Measurements from ENCODE around the gene CYYR1. TPM values are rescaled to one million over a fixed set of nuclear protein-coding genes. Genes with fewer than 3 reads are reported as not detected.

The CYYR1 gene
- 1 to 10 TPM; 4.0 to 4.2 TPM for polyA plus RNA-seq

GRCh38 chr21:26572702-26573381 is at the start of gene CYYR1:
Gene CYYR1 (minus strand): TSS chr21:26573286. CDS start chr21:26572940, 346 bp downstream.
- H3K27me3 ChIP-seq (ENCODE audit: control insufficient read depth in 1 of 2, insufficient read depth in 2 of 2, low read length in 2 of 2) = peaks cover 0 to 2% of the 10 kb centered on the region in 2 donors
- WGBS, 2 donors = 3 to 6% methylated on average over 48 to 58 of the region's 58 CpGs
- peaks cover 0 to 3% of the 10 kb centered on the region in 2 donors for H3K9me3 ChIP-seq (ENCODE audit: control insufficient read depth in 2 of 2, insufficient read depth in 1 of 2, low read depth in 1 of 2, low read length in 1 of 2)
- no peaks in the 10 kb centered on the region for H3K36me3 ChIP-seq (ENCODE audit: control insufficient read depth in 2 of 2, insufficient read depth in 2 of 2, low read length in 1 of 2)
- peak within 1 kb of the TSS; percentile 62 to 63 for H3K4me3 ChIP-seq (ENCODE audit: low read depth in 1 of 2, low read length in 2 of 2)
- peak within 1 kb of the TSS; percentile 16 to 63 for H3K27ac ChIP-seq (ENCODE audit: low read depth in 2 of 2, low read length in 1 of 2)
- peaks cover 0 to 6% of the 10 kb centered on the region in 2 donors for H3K4me1 ChIP-seq (ENCODE audit: control insufficient read depth in 2 of 2, insufficient read depth in 2 of 2, low read length in 1 of 2)

GRCh38 chr21:26617176-26617575 is 44.1 kb upstream of the CYYR1 start:
- no peak overlapping the region for H3K27ac ChIP-seq (ENCODE audit: low read depth in 2 of 2, low read length in 1 of 2)
- H3K9me3 ChIP-seq (ENCODE audit: control insufficient read depth in 2 of 2, insufficient read depth in 1 of 2, low read depth in 1 of 2, low read length in 1 of 2) = no peaks in the 10 kb centered on the region
- no peak overlapping the region for H3K4me3 ChIP-seq (ENCODE audit: low read depth in 1 of 2, low read length in 2 of 2)
- H3K27me3 ChIP-seq (ENCODE audit: control insufficient read depth in 1 of 2, insufficient read depth in 2 of 2, low read length in 2 of 2) = no peaks in the 10 kb centered on the region
- 37 to 47% methylated on average over 1 of the region's 1 CpG for WGBS, 2 donors
- H3K36me3 ChIP-seq (ENCODE audit: control insufficient read depth in 2 of 2, insufficient read depth in 2 of 2, low read length in 1 of 2) = no peaks in the 10 kb centered on the region
- no peaks in the 10 kb centered on the region for H3K4me1 ChIP-seq (ENCODE audit: control insufficient read depth in 2 of 2, insufficient read depth in 2 of 2, low read length in 1 of 2)

GRCh38 chr21:26614251-26614650 is 41.2 kb upstream of the CYYR1 start:
- no peaks in the 10 kb centered on the region for H3K27me3 ChIP-seq (ENCODE audit: control insufficient read depth in 1 of 2, insufficient read depth in 2 of 2, low read length in 2 of 2)
- H3K4me1 ChIP-seq (ENCODE audit: control insufficient read depth in 2 of 2, insufficient read depth in 2 of 2, low read length in 1 of 2) = no peaks in the 10 kb centered on the region
- H3K9me3 ChIP-seq (ENCODE audit: control insufficient read depth in 2 of 2, insufficient read depth in 1 of 2, low read depth in 1 of 2, low read length in 1 of 2) = no peaks in the 10 kb centered on the region
- H3K36me3 ChIP-seq (ENCODE audit: control insufficient read depth in 2 of 2, insufficient read depth in 2 of 2, low read length in 1 of 2) = no peaks in the 10 kb centered on the region
- WGBS, 2 donors = 94 to 98% methylated on average over 1 of the region's 1 CpG
- H3K4me3 ChIP-seq (ENCODE audit: low read depth in 1 of 2, low read length in 2 of 2) = no peak overlapping the region
- no peak overlapping the region for H3K27ac ChIP-seq (ENCODE audit: low read depth in 2 of 2, low read length in 1 of 2)

GRCh38 chr21:26599261-26599660 is 26.2 kb upstream of the CYYR1 start:
- no peaks in the 10 kb centered on the region for H3K4me1 ChIP-seq (ENCODE audit: control insufficient read depth in 2 of 2, insufficient read depth in 2 of 2, low read length in 1 of 2)
- no peak overlapping the region for H3K27ac ChIP-seq (ENCODE audit: low read depth in 2 of 2, low read length in 1 of 2)
- no peak overlapping the region for H3K4me3 ChIP-seq (ENCODE audit: low read depth in 1 of 2, low read length in 2 of 2)
- H3K9me3 ChIP-seq (ENCODE audit: control insufficient read depth in 2 of 2, insufficient read depth in 1 of 2, low read depth in 1 of 2, low read length in 1 of 2) = no peaks in the 10 kb centered on the region
- H3K27me3 ChIP-seq (ENCODE audit: control insufficient read depth in 1 of 2, insufficient read depth in 2 of 2, low read length in 2 of 2) = no peaks in the 10 kb centered on the region
- WGBS, 2 donors = 79 to 87% methylated on average over 1 of the region's 1 CpG
- no peaks in the 10 kb centered on the region for H3K36me3 ChIP-seq (ENCODE audit: control insufficient read depth in 2 of 2, insufficient read depth in 2 of 2, low read length in 1 of 2)

GRCh38 chr21:26597981-26598380 is 24.9 kb upstream of the CYYR1 start:
- Histone ChIP-seq H3K36me3 (ENCODE audit: control insufficient read depth in 2 of 2, insufficient read depth in 2 of 2, low read length in 1 of 2) (no peaks in the 10 kb centered on the region), H3K9me3 (ENCODE audit: control insufficient read depth in 2 of 2, insufficient read depth in 1 of 2, low read depth in 1 of 2, low read length in 1 of 2) (no peaks in the 10 kb centered on the region), H3K27ac (ENCODE audit: low read depth in 2 of 2, low read length in 1 of 2) (no peak overlapping the region), H3K27me3 (ENCODE audit: control insufficient read depth in 1 of 2, insufficient read depth in 2 of 2, low read length in 2 of 2) (no peaks in the 10 kb centered on the region), H3K4me1 (ENCODE audit: control insufficient read depth in 2 of 2, insufficient read depth in 2 of 2, low read length in 1 of 2) (no peaks in the 10 kb centered on the region), H3K4me3 (ENCODE audit: low read depth in 1 of 2, low read length in 2 of 2) (no peak overlapping the region)
- 43 to 48% methylated on average over 2 of the region's 2 CpGs for WGBS, 2 donors

GRCh38 chr21:26597031-26597430 is 23.9 kb upstream of the CYYR1 start:
- no peak overlapping the region for H3K4me3 ChIP-seq (ENCODE audit: low read depth in 1 of 2, low read length in 2 of 2)
- WGBS, 2 donors = 65 to 68% methylated on average over 3 of the region's 3 CpGs
- no peaks in the 10 kb centered on the region for H3K36me3 ChIP-seq (ENCODE audit: control insufficient read depth in 2 of 2, insufficient read depth in 2 of 2, low read length in 1 of 2)
- no peaks in the 10 kb centered on the region for H3K9me3 ChIP-seq (ENCODE audit: control insufficient read depth in 2 of 2, insufficient read depth in 1 of 2, low read depth in 1 of 2, low read length in 1 of 2)
- H3K27me3 ChIP-seq (ENCODE audit: control insufficient read depth in 1 of 2, insufficient read depth in 2 of 2, low read length in 2 of 2) = no peaks in the 10 kb centered on the region
- H3K27ac ChIP-seq (ENCODE audit: low read depth in 2 of 2, low read length in 1 of 2) = no peak overlapping the region
- no peaks in the 10 kb centered on the region for H3K4me1 ChIP-seq (ENCODE audit: control insufficient read depth in 2 of 2, insufficient read depth in 2 of 2, low read length in 1 of 2)

- no peaks in the 10 kb centered on the region for H3K36me3 ChIP-seq (ENCODE audit: control insufficient read depth in 2 of 2, insufficient read depth in 2 of 2, low read length in 1 of 2)
- WGBS, 2 donors = 93% methylated on average over 7 of the region's 7 CpGs
- H3K4me1 ChIP-seq (ENCODE audit: control insufficient read depth in 2 of 2, insufficient read depth in 2 of 2, low read length in 1 of 2) = no peaks in the 10 kb centered on the region
- H3K27me3 ChIP-seq (ENCODE audit: control insufficient read depth in 1 of 2, insufficient read depth in 2 of 2, low read length in 2 of 2) = no peaks in the 10 kb centered on the region
- no peaks in the 10 kb centered on the region for H3K9me3 ChIP-seq (ENCODE audit: control insufficient read depth in 2 of 2, insufficient read depth in 1 of 2, low read depth in 1 of 2, low read length in 1 of 2)
- no peak overlapping the region for H3K27ac ChIP-seq (ENCODE audit: low read depth in 2 of 2, low read length in 1 of 2)
- H3K4me3 ChIP-seq (ENCODE audit: low read depth in 1 of 2, low read length in 2 of 2) = no peak overlapping the region
Observed at GRCh38 chr21:26595971-26596370, 22.9 kb upstream of the CYYR1 start.

GRCh38 chr21:26593800-26594199 is 20.7 kb upstream of the CYYR1 start:
- H3K27ac ChIP-seq (ENCODE audit: low read depth in 2 of 2, low read length in 1 of 2) = no peak overlapping the region
- 48 to 63% methylated on average over 1 of the region's 1 CpG for WGBS, 2 donors
- no peaks in the 10 kb centered on the region for H3K9me3 ChIP-seq (ENCODE audit: control insufficient read depth in 2 of 2, insufficient read depth in 1 of 2, low read depth in 1 of 2, low read length in 1 of 2)
- no peaks in the 10 kb centered on the region for H3K4me1 ChIP-seq (ENCODE audit: control insufficient read depth in 2 of 2, insufficient read depth in 2 of 2, low read length in 1 of 2)
- H3K27me3 ChIP-seq (ENCODE audit: control insufficient read depth in 1 of 2, insufficient read depth in 2 of 2, low read length in 2 of 2) = no peaks in the 10 kb centered on the region
- H3K36me3 ChIP-seq (ENCODE audit: control insufficient read depth in 2 of 2, insufficient read depth in 2 of 2, low read length in 1 of 2) = no peaks in the 10 kb centered on the region
- no peak overlapping the region for H3K4me3 ChIP-seq (ENCODE audit: low read depth in 1 of 2, low read length in 2 of 2)

- Histone ChIP-seq H3K4me1 (ENCODE audit: control insufficient read depth in 2 of 2, insufficient read depth in 2 of 2, low read length in 1 of 2) (no peaks in the 10 kb centered on the region), H3K27me3 (ENCODE audit: control insufficient read depth in 1 of 2, insufficient read depth in 2 of 2, low read length in 2 of 2) (no peaks in the 10 kb centered on the region), H3K27ac (ENCODE audit: low read depth in 2 of 2, low read length in 1 of 2) (no peak overlapping the region), H3K4me3 (ENCODE audit: low read depth in 1 of 2, low read length in 2 of 2) (no peak overlapping the region), H3K36me3 (ENCODE audit: control insufficient read depth in 2 of 2, insufficient read depth in 2 of 2, low read length in 1 of 2) (no peaks in the 10 kb centered on the region), H3K9me3 (ENCODE audit: control insufficient read depth in 2 of 2, insufficient read depth in 1 of 2, low read depth in 1 of 2, low read length in 1 of 2) (no peaks in the 10 kb centered on the region)
- 77 to 82% methylated on average over 5 of the region's 5 CpGs for WGBS, 2 donors
Observed at GRCh38 chr21:26591543-26591942, 18.5 kb upstream of the CYYR1 start.

GRCh38 chr21:26588446-26588845 is 15.4 kb upstream of the CYYR1 start:
- no peaks in the 10 kb centered on the region for H3K4me1 ChIP-seq (ENCODE audit: control insufficient read depth in 2 of 2, insufficient read depth in 2 of 2, low read length in 1 of 2)
- 86 to 88% methylated on average over 7 of the region's 7 CpGs for WGBS, 2 donors

More at GRCh38 chr21:26588446-26588845, 15.4 kb upstream of the CYYR1 start:
- no peaks in the 10 kb centered on the region for H3K9me3 ChIP-seq (ENCODE audit: control insufficient read depth in 2 of 2, insufficient read depth in 1 of 2, low read depth in 1 of 2, low read length in 1 of 2)
- H3K36me3 ChIP-seq (ENCODE audit: control insufficient read depth in 2 of 2, insufficient read depth in 2 of 2, low read length in 1 of 2) = no peaks in the 10 kb centered on the region
- H3K27ac ChIP-seq (ENCODE audit: low read depth in 2 of 2, low read length in 1 of 2) = no peak overlapping the region
- no peaks in the 10 kb centered on the region for H3K27me3 ChIP-seq (ENCODE audit: control insufficient read depth in 1 of 2, insufficient read depth in 2 of 2, low read length in 2 of 2)
- no peak overlapping the region for H3K4me3 ChIP-seq (ENCODE audit: low read depth in 1 of 2, low read length in 2 of 2)
